Natural killer cell (primary cell): ENCODE data around the gene GJA1. TPM values are rescaled to one million over a fixed set of nuclear protein-coding genes. Genes with fewer than 3 reads are reported as not detected.

Experiments
- ATAC-seq, 3 donors: fragments of 150-1000 bp in 2 of 3; fragments of 200-7000 bp in 1 of 3; cut with Tn5 transposase; 1 replicate in 1 of 3; 2 replicates in 2 of 3; pipeline ENCODE4 v1.10.0; 2021; ENCODE audit warnings: mild to moderate bottlenecking in 2 of 3, moderate library complexity in 2 of 3
- DNase-seq, 2 donors: peaks; one replicate each; pipeline versions ENCODE4 v3.0.0 to v3.0.0-alpha.2; 2013 to 2021; ENCODE audit warnings: mixed read lengths in 1 of 2
- H3K27ac ChIP-seq: one replicate; pipeline ENCODE4 v1.5.1; 2013; ENCODE audit warnings: mild to moderate bottlenecking, low read length
- H3K27me3 ChIP-seq: one replicate; pipeline ENCODE4 v1.6.1; 2013; ENCODE audit warnings: low read length; ENCODE audit not compliant: control insufficient read depth, insufficient read depth
- H3K36me3 ChIP-seq: one replicate; pipeline ENCODE4 v1.6.1; 2013; ENCODE audit warnings: low read length; ENCODE audit not compliant: control insufficient read depth, insufficient read depth
- H3K4me1 ChIP-seq: one replicate; pipeline ENCODE4 v1.6.1; 2013; ENCODE audit warnings: low read length; ENCODE audit not compliant: control insufficient read depth, insufficient read depth
- H3K4me3 ChIP-seq: one replicate; pipeline ENCODE4 v1.5.1; 2013; ENCODE audit warnings: low read length
- H3K9me3 ChIP-seq: one replicate; pipeline ENCODE4 v1.6.1; 2013; ENCODE audit warnings: low read length; ENCODE audit not compliant: control insufficient read depth, insufficient read depth
- H3K27ac Mint-ChIP-seq, 2 donors: one replicate each; pipeline ENCODE4 v1.8.0; 2022; ENCODE audit warnings: mild to moderate bottlenecking in 2 of 2, mixed read lengths in 2 of 2, moderate library complexity in 1 of 2
- H3K27me3 Mint-ChIP-seq, 2 donors: one replicate each; pipeline ENCODE4 v1.8.0; 2022; ENCODE audit warnings: low read depth in 2 of 2, mixed read lengths in 2 of 2
- H3K36me3 Mint-ChIP-seq: one replicate; pipeline ENCODE4 v1.8.0; 2022; ENCODE audit warnings: mixed read lengths
- H3K4me1 Mint-ChIP-seq, 2 donors: one replicate each; pipeline ENCODE4 v1.8.0; 2022; ENCODE audit warnings: mixed read lengths in 2 of 2
- H3K4me3 Mint-ChIP-seq: one replicate; pipeline ENCODE4 v1.8.0; 2022; ENCODE audit warnings: mild to moderate bottlenecking, moderate library complexity, mixed read lengths
- H3K9me3 Mint-ChIP-seq, 2 donors: one replicate each; pipeline ENCODE4 v1.8.0; 2022; ENCODE audit warnings: mixed read lengths in 2 of 2
- CTCF ChIP-seq: fragments of 200-600 bp; IDR thresholded peaks from one replicate; pipeline ENCODE4 v1.8.0; 2022; ENCODE audit warnings: antibody characterized with exemption
- WGBS: methylation state at CpG from one replicate; pipeline ENCODE4 v1.1.7; 2013; ENCODE audit warnings: missing lambda C conversion rate; ENCODE audit not compliant: insufficient coverage; 5-methylcytosine and 5-hydroxymethylcytosine counted together
- intact Hi-C: fragments of 100-400 bp; cut with micrococcal nuclease; formaldehyde crosslinking; loops from one replicate; pipeline ENCODE4 v1.14.2; 2022
- total RNA-seq, 4 donors: library from RNA; stranded (reverse); fragments of 120-200 nt in 1 of 4; gene quantifications; one replicate each; pipeline versions ENCODE4 v1.2.3 to v1.2.4, GENCODE V29; 2013 to 2022

The GJA1 gene
- total RNA-seq, 3 donors from 2014 or later (not counting 1 experiment from before 2014, with no cell fraction given) = not detected

GRCh38 chr6:121485359-121485811 is 49.9 kb downstream of the GJA1 start:
- Mint-ChIP-seq H3K4me1 (no peaks in the 10 kb centered on the region), H3K36me3 (no peaks in the 10 kb centered on the region), H3K27me3 (no peaks in the 10 kb centered on the region), H3K9me3 (peaks cover 3% of the 10 kb centered on the region in 2 donors), H3K27ac (no peak overlapping the region), H3K4me3 (no peak overlapping the region)
- no peak overlapping the region for H3K4me3 ChIP-seq
- no peak for DNase-seq
- no peaks in the 10 kb centered on the region for H3K36me3 ChIP-seq
- H3K9me3 ChIP-seq = no peaks in the 10 kb centered on the region
- ATAC-seq = no peak
- no peaks in the 10 kb centered on the region for H3K27me3 ChIP-seq
- H3K4me1 ChIP-seq = no peaks in the 10 kb centered on the region
- no peak for TF ChIP-seq CTCF
- H3K27ac ChIP-seq = no peak overlapping the region
- WGBS = 47% methylated on average over 1 of the region's 2 CpGs
- intact Hi-C loops = no loop called here

- Mint-ChIP-seq H3K9me3 (peaks cover 0 to 2% of the 10 kb centered on the region in 2 donors), H3K4me1 (no peaks in the 10 kb centered on the region), H3K27ac (no peak overlapping the region), H3K4me3 (no peak overlapping the region), H3K36me3 (no peaks in the 10 kb centered on the region), H3K27me3 (no peaks in the 10 kb centered on the region)
- H3K4me3 ChIP-seq = no peak overlapping the region
- TF ChIP-seq CTCF = no peak
- no peaks in the 10 kb centered on the region for H3K36me3 ChIP-seq
- H3K9me3 ChIP-seq = no peaks in the 10 kb centered on the region
- 79% methylated on average over 1 of the region's 1 CpG for WGBS
- DNase-seq (no peak), ATAC-seq (no peak)
- intact Hi-C loops = no loop called here
- no peaks in the 10 kb centered on the region for H3K27me3 ChIP-seq
- H3K27ac ChIP-seq = no peak overlapping the region
- H3K4me1 ChIP-seq = no peaks in the 10 kb centered on the region
Observed at GRCh38 chr6:121491576-121491975, 56.1 kb downstream of the GJA1 start.

GRCh38 chr6:121492536-121492935 is 57.1 kb downstream of the GJA1 start:
- no peak for DNase-seq
- H3K4me1 Mint-ChIP-seq = no peaks in the 10 kb centered on the region
- no peaks in the 10 kb centered on the region for H3K4me1 ChIP-seq
- no peaks in the 10 kb centered on the region for H3K36me3 ChIP-seq
- H3K27me3 ChIP-seq = no peaks in the 10 kb centered on the region
- H3K9me3 Mint-ChIP-seq = peaks cover 0 to 2% of the 10 kb centered on the region in 2 donors
- H3K27ac Mint-ChIP-seq = no peak overlapping the region
- TF ChIP-seq CTCF = no peak
- H3K9me3 ChIP-seq = no peaks in the 10 kb centered on the region
- no peak overlapping the region for H3K4me3 Mint-ChIP-seq
- H3K36me3 Mint-ChIP-seq = no peaks in the 10 kb centered on the region
- no peak overlapping the region for H3K27ac ChIP-seq
- intact Hi-C loops = no loop called here
- WGBS = no CpG with 5 or more reads among the region's 1 CpG
- no peak for ATAC-seq
- H3K27me3 Mint-ChIP-seq = no peaks in the 10 kb centered on the region
- no peak overlapping the region for H3K4me3 ChIP-seq

GRCh38 chr6:121497970-121498375 is 62.5 kb downstream of the GJA1 start:
- no peaks in the 10 kb centered on the region for H3K36me3 ChIP-seq
- Mint-ChIP-seq H3K27ac (no peak overlapping the region), H3K27me3 (no peaks in the 10 kb centered on the region), H3K9me3 (peaks cover 0 to 7% of the 10 kb centered on the region in 2 donors), H3K4me1 (no peaks in the 10 kb centered on the region), H3K36me3 (no peaks in the 10 kb centered on the region), H3K4me3 (no peak overlapping the region)
- no peak for DNase-seq
- WGBS = 82% methylated on average over 5 of the region's 5 CpGs
- no peaks in the 10 kb centered on the region for H3K4me1 ChIP-seq
- intact Hi-C loops = no loop called here
- no peaks in the 10 kb centered on the region for H3K27me3 ChIP-seq
- H3K9me3 ChIP-seq = no peaks in the 10 kb centered on the region
- no peak for TF ChIP-seq CTCF
- ATAC-seq = no peak
- H3K4me3 ChIP-seq = no peak overlapping the region
- no peak overlapping the region for H3K27ac ChIP-seq
